Measurements from ENCODE around the gene HOMER2.

HOMER2 gene

DNA sequence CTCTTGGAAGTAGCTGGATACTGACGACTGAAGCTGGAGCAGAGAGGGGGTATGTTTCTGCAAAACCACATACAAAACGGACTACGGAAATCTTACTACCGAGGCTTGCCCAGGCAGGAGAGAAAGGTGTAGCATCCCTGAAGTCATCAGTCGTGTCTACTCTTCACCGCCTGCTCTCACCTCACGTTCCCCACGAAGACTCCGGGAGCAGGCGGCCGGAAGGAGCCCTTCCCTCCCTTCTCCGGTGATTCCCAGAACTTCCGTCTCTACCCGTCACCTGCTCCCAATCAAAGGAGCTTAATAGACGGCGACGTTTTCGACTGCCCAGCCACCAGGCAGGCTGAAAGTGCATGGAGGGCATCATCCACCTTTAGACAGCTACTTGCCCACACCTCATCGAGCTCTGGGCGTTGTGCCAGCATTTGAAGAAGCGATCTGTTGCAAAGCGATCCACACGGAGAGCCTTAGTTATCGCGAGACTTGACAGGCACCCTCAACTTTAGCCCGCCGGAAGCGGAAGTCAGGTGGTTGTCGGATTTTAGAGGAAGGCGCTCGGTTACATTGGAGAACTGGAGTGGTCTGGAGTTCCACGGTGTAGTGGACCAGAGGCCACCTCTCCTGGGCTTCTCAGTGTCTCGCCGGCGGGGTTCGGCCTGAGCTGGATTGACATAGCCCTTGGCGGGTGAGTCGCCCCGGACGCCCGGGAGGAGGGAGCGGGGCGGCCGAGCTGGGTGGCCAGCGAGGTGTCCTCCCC lies 33.3 kb upstream of the HOMER2 start, which contains the start of gene RAMAC:
RAMAC (plus strand) TSS at position 523 of the 754 bp plus-strand sequence. CDS start 2,809 bp downstream, outside the sequence.
- peak; percentile 97 for DNase-seq (ENCODE audit: low spot score)
- H3K36me3 ChIP-seq (ENCODE audit: low read depth), result peaks cover 34% of the 10 kb centered on the region

DNA sequence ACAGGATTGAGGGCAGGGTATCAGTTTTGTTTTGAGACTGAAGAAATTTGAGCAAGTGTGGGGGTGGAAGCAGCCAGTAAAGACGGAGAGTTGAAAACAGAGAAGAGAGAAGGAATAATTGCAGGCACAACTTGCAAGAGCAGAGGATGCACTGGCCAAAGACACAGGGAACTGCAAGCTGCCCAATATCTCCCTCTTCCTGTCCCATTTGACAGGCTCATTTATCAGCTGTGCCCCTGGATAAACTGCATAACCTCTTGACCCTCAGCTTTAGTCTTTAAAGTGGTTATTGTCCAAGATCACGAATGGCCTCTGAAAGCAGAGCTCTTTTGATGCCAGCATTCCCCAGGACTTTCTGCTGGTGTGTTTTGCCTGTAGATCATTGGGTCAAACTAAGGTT lies 28.5 kb upstream of the HOMER2 start:
- no peak overlapping the region for H3K27ac ChIP-seq (ENCODE audit: poor library complexity, severe bottlenecking)
- no peak overlapping the region for H3K4me3 ChIP-seq (ENCODE audit: severe bottlenecking)
- H3K36me3 ChIP-seq (ENCODE audit: low read depth), result no peaks in the 10 kb centered on the region
- TF ChIP-seq, protein P1, sequence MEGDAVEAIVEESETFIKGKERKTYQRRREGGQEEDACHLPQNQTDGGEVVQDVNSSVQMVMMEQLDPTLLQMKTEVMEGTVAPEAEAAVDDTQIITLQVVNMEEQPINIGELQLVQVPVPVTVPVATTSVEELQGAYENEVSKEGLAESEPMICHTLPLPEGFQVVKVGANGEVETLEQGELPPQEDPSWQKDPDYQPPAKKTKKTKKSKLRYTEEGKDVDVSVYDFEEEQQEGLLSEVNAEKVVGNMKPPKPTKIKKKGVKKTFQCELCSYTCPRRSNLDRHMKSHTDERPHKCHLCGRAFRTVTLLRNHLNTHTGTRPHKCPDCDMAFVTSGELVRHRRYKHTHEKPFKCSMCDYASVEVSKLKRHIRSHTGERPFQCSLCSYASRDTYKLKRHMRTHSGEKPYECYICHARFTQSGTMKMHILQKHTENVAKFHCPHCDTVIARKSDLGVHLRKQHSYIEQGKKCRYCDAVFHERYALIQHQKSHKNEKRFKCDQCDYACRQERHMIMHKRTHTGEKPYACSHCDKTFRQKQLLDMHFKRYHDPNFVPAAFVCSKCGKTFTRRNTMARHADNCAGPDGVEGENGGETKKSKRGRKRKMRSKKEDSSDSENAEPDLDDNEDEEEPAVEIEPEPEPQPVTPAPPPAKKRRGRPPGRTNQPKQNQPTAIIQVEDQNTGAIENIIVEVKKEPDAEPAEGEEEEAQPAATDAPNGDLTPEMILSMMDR (IDR thresholded peaks at IDR 0.05; ENCODE audit: poor library complexity, severe bottlenecking), result no peak
- ATAC-seq (ENCODE audit: low read depth), result no peak
- H3K4me1 ChIP-seq (ENCODE audit: insufficient read depth, poor library complexity, severe bottlenecking), result peaks cover 7% of the 10 kb centered on the region
- H3K27me3 ChIP-seq (ENCODE audit: insufficient read depth, poor library complexity, severe bottlenecking), result no peaks in the 10 kb centered on the region
- H3K9me3 ChIP-seq (ENCODE audit: severe bottlenecking), result no peaks in the 10 kb centered on the region
- DNase-seq (ENCODE audit: low spot score), result no peak

More for the DNA sequence above, 33.3 kb upstream of the HOMER2 start, which contains the start of gene RAMAC:
- peak; percentile 94 for ATAC-seq (ENCODE audit: low read depth)
- H3K9me3 ChIP-seq (ENCODE audit: severe bottlenecking), result no peaks in the 10 kb centered on the region
- peak within 1 kb of the TSS; percentile 80 for H3K4me3 ChIP-seq (ENCODE audit: severe bottlenecking)
- H3K27ac ChIP-seq (ENCODE audit: poor library complexity, severe bottlenecking), result peak within 1 kb of the TSS; percentile 39
- TF ChIP-seq, protein P1 (IDR thresholded peaks at IDR 0.05; ENCODE audit: poor library complexity, severe bottlenecking), result no peak
- no peaks in the 10 kb centered on the region for H3K27me3 ChIP-seq (ENCODE audit: insufficient read depth, poor library complexity, severe bottlenecking)
- peaks cover 15% of the 10 kb centered on the region for H3K4me1 ChIP-seq (ENCODE audit: insufficient read depth, poor library complexity, severe bottlenecking)

DNA sequence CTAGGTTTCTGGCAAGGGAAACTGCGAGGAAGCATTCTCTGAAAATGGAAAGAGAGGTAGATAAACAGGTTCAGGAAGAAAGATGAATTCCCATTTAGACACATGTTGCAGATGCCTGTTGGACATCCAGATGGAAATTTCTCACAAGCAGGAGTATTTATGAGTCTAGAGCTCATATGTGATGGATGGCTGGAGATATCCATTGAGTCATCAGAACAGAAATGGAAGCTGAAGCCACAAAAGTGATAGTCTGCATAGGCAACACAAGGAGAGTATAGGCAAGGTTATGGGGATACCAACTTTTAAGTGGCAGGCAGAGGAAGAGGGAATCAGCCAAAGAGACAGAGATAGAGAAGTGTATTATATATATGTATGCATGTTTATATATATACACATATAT lies 27.2 kb upstream of the HOMER2 start:
- H3K27ac ChIP-seq (ENCODE audit: poor library complexity, severe bottlenecking), result no peak overlapping the region
- no peak for DNase-seq (ENCODE audit: low spot score)
- TF ChIP-seq, protein P1 (IDR thresholded peaks at IDR 0.05; ENCODE audit: poor library complexity, severe bottlenecking), result no peak
- H3K27me3 ChIP-seq (ENCODE audit: insufficient read depth, poor library complexity, severe bottlenecking), result no peaks in the 10 kb centered on the region
- H3K9me3 ChIP-seq (ENCODE audit: severe bottlenecking), result no peaks in the 10 kb centered on the region
- no peaks in the 10 kb centered on the region for H3K4me1 ChIP-seq (ENCODE audit: insufficient read depth, poor library complexity, severe bottlenecking)
- 0 out of 3 replicates have a peak, but pooled peaks have one; percentile 14 for ATAC-seq (ENCODE audit: low read depth)
- H3K36me3 ChIP-seq (ENCODE audit: low read depth), result no peaks in the 10 kb centered on the region
- no peak overlapping the region for H3K4me3 ChIP-seq (ENCODE audit: severe bottlenecking)

DNA sequence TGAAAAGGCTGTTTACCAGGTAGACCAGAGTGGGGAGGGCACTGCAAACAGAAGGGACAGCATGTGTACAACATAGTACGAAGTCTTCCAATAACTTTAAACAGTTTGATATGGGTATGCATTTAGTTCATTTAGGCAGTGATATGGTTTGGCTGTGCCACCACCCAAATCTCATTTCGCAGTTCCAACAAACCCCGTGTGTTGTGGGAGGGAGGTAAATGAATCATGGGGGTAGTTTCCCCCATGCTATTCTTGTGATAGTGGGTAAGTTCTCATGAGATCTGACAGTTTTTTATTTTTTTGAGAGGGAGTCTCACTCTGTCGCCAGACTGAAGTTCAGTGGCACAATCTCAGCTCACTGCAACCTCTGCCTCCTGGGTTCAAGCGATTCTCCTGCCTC lies 25.9 kb upstream of the HOMER2 start:
- Histone ChIP-seq H3K4me3 (ENCODE audit: severe bottlenecking) (no peak overlapping the region), H3K36me3 (ENCODE audit: low read depth) (no peaks in the 10 kb centered on the region), H3K9me3 (ENCODE audit: severe bottlenecking) (no peaks in the 10 kb centered on the region), H3K27ac (ENCODE audit: poor library complexity, severe bottlenecking) (no peak overlapping the region), H3K27me3 (ENCODE audit: insufficient read depth, poor library complexity, severe bottlenecking) (no peaks in the 10 kb centered on the region), H3K4me1 (ENCODE audit: insufficient read depth, poor library complexity, severe bottlenecking) (no peaks in the 10 kb centered on the region)
- TF ChIP-seq, protein P1 (IDR thresholded peaks at IDR 0.05; ENCODE audit: poor library complexity, severe bottlenecking), result no peak
- DNase-seq (ENCODE audit: low spot score) (no peak), ATAC-seq (ENCODE audit: low read depth) (no peak)

DNA sequence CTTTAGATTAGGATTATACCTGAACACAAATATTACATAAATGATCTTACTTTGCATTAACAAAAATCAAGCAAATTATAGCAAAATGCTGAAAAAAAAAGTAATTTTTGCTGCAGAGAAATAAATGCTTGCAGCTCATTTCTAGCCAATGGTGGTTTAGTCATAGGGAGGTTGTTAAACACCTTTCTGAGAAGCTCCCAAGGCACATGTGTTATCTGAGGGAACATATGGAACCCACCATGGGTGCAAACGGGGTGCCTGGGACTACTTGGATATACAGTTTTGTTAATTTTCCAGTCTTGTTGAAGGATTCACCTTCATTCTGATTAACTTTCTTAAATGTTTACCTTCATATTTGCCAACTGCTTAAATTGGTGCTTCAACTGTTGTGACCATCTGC lies 24.6 kb upstream of the HOMER2 start:
- no peak for DNase-seq (ENCODE audit: low spot score)
- H3K27me3 ChIP-seq (ENCODE audit: insufficient read depth, poor library complexity, severe bottlenecking), result no peaks in the 10 kb centered on the region
- no peaks in the 10 kb centered on the region for H3K4me1 ChIP-seq (ENCODE audit: insufficient read depth, poor library complexity, severe bottlenecking)
- H3K4me3 ChIP-seq (ENCODE audit: severe bottlenecking), result no peak overlapping the region
- no peak for ATAC-seq (ENCODE audit: low read depth)
- no peaks in the 10 kb centered on the region for H3K36me3 ChIP-seq (ENCODE audit: low read depth)
- H3K9me3 ChIP-seq (ENCODE audit: severe bottlenecking), result no peaks in the 10 kb centered on the region
- TF ChIP-seq, protein P1 (IDR thresholded peaks at IDR 0.05; ENCODE audit: poor library complexity, severe bottlenecking), result no peak
- H3K27ac ChIP-seq (ENCODE audit: poor library complexity, severe bottlenecking), result no peak overlapping the region

All from RWPE2 (cell line).